HepG2 (cell line): ENCODE results near the gene ARHGEF26.

Source experiments
- RORA ChIP-seq: sonication (generic); formaldehyde crosslinking; IDR thresholded peaks from 2 replicates; pipeline ENCODE4 v1.5.0; 2020; ENCODE audit warnings: mild to moderate bottlenecking, missing genetic modification reagents, moderate library complexity
- TF ChIP-seq, protein P1 (sequence below): sonication (generic); formaldehyde crosslinking; IDR thresholded peaks from 2 replicates; pipeline ENCODE4 v1.4.0; 2020; ENCODE audit warnings: missing genetic modification reagents

- TF ChIP-seq RORA (CRISPR knock-in tag): no peak
- TF ChIP-seq, protein P1, sequence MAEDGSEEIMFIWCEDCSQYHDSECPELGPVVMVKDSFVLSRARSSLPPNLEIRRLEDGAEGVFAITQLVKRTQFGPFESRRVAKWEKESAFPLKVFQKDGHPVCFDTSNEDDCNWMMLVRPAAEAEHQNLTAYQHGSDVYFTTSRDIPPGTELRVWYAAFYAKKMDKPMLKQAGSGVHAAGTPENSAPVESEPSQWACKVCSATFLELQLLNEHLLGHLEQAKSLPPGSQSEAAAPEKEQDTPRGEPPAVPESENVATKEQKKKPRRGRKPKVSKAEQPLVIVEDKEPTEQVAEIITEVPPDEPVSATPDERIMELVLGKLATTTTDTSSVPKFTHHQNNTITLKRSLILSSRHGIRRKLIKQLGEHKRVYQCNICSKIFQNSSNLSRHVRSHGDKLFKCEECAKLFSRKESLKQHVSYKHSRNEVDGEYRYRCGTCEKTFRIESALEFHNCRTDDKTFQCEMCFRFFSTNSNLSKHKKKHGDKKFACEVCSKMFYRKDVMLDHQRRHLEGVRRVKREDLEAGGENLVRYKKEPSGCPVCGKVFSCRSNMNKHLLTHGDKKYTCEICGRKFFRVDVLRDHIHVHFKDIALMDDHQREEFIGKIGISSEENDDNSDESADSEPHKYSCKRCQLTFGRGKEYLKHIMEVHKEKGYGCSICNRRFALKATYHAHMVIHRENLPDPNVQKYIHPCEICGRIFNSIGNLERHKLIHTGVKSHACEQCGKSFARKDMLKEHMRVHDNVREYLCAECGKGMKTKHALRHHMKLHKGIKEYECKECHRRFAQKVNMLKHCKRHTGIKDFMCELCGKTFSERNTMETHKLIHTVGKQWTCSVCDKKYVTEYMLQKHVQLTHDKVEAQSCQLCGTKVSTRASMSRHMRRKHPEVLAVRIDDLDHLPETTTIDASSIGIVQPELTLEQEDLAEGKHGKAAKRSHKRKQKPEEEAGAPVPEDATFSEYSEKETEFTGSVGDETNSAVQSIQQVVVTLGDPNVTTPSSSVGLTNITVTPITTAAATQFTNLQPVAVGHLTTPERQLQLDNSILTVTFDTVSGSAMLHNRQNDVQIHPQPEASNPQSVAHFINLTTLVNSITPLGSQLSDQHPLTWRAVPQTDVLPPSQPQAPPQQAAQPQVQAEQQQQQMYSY: no peak
These were observed 154.8 kb downstream of the ARHGEF26 start for GRCh38 chr3:154275965-154276364.
